HG03280 (cell line): ENCODE results near the gene CCDC28B.
A peak's percentile ranks its signal among the peaks of the same experiment; 100 is the strongest.
"Not testable (repeated sequence)": the region's sequence is repeated elsewhere in the genome, so short reads cannot be mapped to it uniquely, and the experiment has no call there.

Source experiments
- ATAC-seq: cut with Tn5 transposase; IDR thresholded peaks from one replicate; pipeline ENCODE4 v1.9.1; 2021; ENCODE audit warnings: mild to moderate bottlenecking, moderate library complexity; ENCODE audit not compliant: unreplicated experiment

Gene CCDC28B

DNA sequence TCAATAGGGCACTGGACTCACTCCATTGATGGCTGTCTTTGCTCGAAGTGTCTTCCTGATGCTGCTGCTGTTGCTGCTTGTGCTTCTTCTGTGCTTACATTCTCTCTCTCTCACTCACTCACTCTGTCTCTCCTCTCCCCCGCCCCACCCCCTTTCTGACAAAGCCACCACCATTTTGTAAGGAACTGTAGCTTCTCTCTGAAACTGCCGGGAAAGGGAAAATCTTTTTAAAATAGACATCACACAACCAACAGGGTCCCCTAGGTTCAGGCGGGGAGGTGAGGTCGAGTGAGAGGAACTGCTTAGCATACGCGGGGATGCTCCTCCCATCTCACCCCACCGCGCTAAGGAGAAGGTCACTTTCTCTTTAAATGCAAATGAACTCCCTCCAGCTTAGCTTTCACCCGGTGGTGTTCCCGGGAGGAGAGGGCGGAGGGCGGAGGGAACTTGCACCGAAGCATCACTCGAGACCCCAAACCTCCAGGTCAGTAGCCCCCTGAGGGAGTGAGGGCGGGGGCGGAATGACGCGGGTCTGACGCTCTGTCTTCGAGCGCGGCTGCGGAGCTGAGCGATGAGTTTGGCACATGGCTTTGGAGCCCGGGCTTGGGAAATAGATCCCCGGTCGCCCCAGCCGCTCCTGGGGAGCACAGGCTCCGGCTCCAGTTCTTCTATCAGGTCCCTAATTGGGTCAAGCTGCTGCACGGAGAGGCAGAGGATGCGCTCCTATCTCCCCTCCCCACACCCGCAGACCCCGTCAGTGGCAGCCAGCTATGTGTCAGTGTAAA is at the start of gene CCDC28B:
Gene CCDC28B (plus strand): TSS at position 370 of the 785 bp plus-strand sequence. CDS start 1,341 bp downstream, outside the sequence.
- no peak for ATAC-seq

DNA sequence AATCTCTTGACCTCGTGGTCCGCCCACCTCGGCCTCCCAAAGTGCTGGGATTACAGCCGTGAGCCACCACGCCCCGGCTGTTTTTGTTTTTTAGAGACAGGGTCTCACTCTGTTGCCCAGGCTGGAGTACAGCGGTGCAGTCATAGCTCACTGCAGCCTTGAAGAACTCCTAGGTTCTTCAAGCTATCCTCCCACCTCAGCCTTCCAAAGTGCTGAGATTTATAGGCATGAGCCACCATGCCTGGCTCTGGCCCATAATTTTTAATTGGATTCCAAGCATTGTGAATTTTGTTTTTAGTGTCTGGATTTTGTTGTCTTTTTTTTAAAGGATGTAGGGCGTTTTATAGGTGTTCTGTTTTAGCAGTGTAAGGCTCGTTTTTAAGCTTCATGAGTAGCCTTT is 49.5 kb upstream of the CCDC28B start:
- no peak for ATAC-seq

DNA sequence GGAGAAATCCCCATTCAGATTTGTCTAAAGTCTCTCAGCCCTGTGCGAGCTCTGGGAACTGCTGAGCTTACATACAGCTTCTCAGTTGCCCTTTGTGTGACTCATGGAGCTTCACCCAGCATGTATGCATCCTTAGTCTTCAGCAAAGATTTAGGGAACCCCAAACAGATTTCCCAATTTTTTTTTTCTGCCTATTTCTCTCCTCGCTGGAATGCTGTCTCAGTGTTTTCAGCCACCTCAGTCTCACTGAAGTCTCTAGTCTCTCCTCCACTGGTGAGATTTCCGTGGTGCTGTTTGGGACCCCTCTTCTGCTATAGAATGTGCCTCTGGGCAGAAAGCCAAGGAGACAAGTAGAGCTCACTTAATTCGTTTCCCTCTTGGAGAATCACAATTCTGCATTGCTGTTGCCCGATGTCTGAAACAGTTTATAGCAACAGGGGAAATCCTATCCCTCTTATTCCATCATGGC is 49.0 kb upstream of the CCDC28B start:
- no peak for ATAC-seq

DNA sequence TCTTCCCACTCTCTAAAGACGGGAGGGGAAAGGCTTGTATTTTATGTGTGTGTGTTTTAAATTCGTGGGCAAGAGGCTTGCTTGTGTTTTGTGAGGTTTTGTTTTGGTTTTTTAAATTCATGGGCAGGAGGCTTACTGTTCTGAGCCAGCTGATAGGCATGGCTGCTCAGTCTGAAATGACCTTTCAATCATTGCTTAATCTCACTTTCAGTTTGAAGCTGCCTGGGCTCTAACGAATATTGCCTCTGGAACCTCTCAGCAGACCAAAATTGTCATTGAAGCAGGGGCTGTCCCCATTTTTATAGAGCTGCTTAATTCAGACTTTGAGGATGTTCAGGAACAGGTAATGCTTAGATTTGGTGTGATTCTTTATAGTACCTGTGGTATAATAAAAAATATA is 41.2 kb upstream of the CCDC28B start:
- no peak for ATAC-seq

DNA sequence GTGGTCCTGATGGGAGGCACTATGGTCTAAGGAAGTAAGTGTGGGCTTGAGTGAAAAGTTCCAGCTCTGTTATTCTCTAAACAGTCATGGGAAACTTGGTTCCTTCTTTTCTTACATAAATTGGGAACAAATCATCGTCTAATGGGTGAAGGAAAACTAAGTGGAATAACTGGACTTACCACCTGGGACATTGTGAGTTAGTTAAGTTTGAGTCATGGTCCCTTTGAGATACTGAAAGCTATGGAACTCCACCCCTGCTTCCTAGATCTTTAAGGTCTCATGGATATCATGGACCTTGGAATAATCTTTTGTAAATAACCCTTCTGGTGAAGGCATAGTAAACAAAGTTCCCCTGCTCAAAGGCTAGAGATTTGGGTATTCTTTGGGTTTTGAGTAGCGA is 37.0 kb upstream of the CCDC28B start:
- ATAC-seq, result no peak

DNA sequence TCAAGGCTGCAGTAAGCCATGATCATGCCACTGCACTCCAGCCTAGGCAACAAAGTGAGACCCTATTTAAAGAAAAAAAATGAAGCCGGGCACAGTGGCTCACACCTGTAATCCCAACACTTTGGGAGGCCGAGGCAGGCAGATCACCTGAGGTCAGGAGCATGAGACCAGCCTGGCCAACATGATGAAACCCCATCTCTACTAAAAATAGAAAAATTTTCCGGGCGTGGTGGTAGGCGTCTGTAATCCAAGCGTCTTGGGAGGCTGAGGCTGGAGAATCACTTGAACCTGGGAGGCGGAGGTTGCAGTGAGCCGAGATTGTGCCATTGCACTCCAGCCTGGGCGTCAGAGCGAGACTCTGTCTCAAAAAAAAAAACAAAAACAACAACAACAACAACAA is 34.8 kb upstream of the CCDC28B start:
- not testable (repeated sequence) for ATAC-seq

DNA sequence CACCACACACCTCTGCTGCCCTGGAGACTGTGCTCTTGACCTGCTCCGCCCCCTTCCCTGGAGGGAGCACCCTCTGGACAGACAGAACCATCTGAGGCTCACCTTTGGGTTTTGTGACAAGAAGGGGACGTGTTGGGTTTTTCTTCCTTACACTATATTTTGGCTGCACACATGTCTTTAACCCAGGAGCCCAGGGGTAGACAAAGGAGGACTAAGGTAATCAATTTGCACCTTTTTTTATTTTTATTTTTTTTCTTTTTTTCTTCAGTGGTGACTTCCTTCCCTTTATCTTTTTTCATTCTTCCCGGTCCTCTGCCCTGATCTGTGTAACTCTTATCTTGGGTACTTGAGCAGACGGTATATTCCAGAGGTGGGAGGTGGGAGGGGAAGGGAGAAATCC is 29.4 kb upstream of the CCDC28B start:
- no peak for ATAC-seq

DNA sequence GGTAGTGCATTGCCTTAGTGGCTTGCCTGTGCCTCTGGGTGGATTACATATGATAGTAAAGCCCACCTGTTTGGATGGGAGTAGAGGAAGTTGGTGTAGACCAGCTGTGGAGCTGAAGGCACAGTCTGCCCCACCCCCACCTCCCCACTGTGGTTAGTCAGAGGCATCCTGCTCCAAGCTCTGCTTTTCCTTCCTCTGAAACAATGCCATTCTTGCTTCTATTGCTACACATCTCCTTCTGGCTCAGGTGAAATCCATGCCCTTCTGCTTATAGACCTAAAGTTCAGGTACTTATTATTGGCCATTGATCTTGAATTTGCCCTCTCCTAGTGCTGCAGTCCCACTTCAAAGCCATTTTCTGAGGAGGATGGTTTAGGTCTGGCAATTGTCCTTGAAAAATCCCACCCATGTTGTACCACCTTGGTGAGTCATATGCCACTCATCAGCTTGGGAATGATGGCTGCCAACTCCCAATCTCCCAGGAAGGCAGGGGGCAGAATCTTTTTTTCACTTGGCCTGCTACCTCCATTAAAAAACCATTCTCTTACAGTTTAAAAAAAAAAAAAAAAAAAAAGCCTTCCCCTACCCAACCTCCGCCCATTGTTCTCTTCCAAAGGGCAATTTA is 27.7 kb upstream of the CCDC28B start:
- no peak for ATAC-seq

DNA sequence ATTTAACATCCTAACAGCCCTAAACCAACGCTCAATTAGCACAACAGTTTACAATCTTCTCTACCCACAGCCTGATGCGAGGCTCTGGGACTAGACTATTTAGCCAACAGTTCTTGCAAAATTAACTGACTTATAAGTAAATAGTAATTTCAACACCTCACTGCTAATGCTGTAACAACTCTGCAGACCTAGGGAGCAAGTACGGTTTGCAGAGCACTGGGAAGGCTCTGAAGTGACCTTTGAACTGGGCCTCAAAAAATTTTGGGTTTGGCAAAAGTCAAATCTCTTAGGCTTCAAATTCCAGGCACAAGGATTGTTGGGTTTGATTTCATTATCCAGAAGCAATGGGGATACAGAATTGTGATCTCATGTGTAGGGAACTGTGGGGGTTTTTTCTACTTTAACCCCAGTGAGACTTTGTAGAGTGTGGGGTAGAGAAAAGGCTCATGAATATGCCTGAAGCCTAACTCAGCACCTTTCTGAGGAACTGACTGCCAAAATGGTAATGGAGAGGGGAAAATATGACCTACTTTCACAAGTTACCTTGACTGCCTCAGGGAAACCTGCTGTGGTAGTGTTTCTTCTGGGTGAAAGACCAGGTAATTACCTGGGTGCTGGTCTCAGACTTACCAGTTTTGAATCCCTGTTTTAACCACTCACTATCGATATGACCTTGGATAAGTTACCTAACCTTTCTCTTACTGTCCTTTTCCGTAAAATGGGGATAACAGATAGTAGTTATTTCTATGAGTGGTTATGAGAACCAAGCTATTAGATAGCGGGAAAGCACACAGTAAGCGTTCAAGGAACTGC is 21.8 kb upstream of the CCDC28B start:
- no peak for ATAC-seq

DNA sequence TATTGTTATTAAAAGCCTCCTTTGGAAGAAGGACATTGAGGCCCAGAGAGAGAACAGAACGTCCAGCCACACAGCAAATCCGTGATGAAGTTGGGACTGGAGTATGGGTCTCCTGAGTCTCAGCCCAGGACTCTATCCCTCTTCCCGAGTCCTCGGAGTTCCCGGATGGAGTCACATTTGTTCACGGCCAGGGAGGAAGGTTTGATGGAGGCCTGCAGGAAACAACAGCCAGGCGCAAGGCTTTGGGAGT is 21.3 kb upstream of the CCDC28B start:
- peak; percentile 1 for ATAC-seq

DNA sequence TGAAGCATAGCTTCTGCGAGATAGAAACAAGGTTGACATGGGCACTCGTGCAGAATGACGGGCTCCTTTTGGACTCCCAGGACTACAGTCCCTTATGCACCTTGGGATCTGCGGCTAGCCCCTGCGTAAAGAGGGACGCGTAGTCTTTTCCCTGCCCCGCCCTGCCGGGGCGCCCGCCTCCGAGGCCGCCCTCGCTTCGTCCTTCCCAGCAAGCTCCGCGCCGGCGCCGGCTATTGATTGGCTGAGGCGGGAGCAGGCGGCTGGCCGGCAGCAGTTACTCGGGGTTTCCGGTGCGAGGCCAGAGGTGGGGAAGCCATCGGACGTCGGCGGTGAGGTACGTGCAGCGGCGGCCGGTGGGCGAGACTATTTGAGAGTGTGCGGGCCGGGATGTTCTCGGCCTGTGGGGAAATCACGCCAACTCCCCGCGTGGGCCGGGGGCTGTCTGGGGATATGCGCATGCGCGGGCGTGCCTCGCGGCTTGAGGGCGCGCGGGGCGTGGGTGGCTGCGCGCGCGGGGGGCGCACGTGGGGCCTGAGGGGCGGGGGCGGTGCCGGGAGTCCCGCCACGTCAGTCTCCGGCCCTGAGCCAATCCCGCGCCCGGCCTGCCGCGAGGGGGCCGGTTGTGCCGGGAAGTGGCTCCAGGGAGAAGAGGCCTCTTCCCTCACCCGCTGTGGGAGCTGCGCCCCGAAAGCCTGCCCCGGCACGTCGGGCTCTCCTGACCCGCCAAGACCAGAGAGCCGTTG is 20.8 kb upstream of the CCDC28B start, which contains the start of gene TXLNA:
Gene TXLNA (plus strand): TSS at position 233 of the 743 bp plus-strand sequence. CDS start 671 bp downstream, outside the sequence.
- ATAC-seq, result peak; percentile 88

DNA sequence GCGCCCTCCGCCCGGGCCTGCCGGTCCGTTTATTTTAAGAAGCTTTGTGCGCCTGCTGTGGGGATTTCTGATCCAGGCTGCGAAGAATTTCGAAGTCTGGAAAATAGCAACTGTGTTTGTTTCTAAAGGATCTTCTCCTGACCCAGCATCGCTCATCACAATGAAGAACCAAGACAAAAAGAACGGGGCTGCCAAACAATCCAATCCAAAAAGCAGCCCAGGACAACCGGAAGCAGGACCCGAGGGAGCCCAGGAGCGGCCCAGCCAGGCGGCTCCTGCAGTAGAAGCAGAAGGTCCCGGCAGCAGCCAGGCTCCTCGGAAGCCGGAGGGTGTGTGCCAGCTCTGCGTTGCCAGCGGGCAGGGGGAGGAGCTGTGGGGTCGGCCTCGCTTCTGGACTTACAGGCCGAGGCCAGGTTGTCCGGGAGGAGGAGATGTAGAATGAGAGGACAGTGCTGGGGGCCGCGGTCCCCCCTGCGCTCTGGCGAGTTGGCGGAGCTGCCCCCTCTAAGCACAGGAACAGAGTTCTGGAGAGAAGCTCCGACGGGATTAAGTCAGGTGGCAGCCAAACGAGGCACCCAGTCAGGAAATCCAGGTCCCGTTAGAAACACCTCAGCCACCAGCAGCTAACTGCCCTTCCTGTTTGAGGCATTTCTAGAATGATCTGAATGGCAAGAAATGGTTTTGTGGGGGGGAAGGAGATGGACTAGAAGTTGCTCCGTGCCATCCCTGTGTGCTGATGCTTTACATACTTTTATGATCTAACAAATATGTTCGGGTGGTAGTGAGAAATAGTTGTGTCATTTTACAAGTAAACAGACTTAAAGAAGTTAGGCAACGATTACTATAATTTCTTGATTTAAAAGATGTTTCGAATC is 20.0 kb upstream of the CCDC28B start:
- no peak for ATAC-seq

DNA sequence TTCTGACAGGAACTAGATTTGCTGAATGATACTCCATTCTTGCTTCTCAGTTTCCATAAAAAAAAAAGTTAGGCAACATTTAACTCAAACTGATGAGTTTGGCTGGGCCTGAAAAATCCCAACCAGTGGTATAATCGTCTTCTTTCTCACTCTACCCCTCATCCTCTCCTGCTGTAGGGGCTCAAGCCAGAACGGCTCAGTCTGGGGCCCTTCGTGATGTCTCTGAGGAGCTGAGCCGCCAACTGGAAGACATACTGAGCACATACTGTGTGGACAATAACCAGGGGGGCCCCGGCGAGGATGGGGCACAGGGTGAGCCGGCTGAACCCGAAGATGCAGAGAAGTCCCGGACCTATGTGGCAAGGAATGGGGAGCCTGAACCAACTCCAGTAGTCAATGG is 19.3 kb upstream of the CCDC28B start:
- no peak for ATAC-seq

DNA sequence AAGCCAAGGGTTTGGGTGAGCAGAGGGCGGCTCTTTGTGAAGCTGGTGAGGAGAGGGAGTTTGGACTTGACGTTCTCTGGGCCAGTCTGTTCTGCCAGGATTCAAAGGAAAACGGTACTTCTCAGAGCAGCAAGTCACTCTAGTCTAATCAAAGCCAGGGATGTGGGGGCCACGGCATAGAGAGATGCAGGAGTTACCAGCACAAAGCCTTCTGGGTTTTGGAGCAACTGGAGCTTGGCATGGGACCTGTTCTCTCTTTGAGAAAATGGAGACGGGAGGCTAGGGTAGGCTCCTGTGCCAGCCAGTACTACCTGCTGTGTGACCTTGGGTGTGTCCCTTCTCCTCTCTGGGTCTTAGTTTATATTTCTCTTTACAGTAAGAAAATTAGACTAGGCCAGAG is 18.8 kb upstream of the CCDC28B start:
- ATAC-seq, result no peak

DNA sequence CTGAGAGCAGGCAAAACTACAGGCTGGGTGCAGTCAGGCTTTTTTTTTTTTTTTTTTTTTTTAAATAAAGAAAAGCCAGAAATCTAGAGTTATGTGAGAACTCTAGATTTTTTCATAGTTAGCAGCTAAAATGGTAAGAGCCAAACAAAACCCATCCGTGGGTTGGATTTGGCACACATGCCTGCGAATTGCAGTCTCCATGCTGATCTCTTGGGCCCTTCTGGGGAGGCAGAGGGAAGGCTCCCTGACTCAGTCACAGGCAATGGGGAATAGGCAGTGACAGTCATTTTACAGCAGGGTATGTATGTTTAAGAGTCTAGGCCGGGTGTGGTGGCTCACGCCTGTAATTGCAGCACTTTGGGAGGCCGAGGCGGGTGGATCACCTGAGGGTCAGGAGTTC is 18.3 kb upstream of the CCDC28B start:
- no peak for ATAC-seq

DNA sequence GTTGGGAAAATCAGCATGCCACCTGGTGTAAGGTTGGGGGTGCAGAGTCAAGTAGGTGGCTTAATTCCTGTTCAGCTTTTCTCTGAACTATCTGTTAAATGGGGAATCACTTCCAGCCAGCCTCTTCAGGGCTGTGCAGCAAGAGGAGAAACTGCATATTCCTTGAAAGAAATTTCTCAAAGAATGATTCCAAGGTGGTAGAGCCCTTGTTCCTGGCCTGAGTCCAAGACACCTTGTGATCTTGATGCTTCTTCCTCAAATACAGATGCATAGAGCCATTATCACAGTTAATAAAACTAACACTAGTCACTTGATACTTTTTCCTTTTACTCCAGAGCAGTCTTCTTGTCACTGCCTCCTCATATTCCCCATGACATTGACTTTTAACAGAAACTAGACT is 15.7 kb upstream of the CCDC28B start:
- ATAC-seq, result no peak

DNA sequence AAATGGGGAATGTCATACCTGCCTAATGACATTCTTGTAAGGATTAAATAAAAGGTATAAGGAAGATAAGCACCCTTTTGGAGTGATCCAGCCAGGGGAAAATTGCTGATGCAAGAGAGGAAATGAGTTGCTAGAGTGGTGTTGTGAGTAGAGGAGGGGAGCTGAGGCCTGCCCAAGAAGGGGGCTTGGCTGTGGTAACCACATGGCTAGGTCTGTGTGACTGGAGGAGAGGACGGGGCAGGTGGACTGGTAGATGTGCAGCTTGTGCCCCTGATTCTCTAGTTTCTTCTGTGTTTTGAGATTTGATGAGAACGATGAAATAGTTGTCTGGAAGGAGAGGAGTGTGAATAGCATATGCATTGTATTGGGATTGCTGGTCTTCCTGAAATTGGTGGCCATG is 14.3 kb upstream of the CCDC28B start:
- ATAC-seq, result no peak

DNA sequence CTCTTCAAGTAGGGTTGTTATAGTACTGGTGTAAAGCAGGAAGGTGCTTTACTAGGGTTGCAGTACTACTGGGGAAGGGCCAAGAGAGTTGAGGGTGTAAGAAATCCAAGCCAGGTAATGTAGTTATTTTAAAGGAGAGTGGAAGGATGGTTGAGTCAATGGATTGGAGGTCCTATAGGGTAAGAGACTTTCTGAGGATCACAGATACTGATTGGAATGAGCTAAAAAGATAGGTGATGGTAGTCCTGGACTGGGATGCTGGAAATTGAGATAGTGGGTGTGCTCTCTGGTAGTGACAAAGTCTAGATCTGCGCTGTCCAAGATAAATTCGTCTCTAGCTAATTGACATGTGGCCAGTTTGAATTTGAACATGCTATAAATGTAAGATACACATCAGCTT is 13.9 kb upstream of the CCDC28B start:
- no peak for ATAC-seq

DNA sequence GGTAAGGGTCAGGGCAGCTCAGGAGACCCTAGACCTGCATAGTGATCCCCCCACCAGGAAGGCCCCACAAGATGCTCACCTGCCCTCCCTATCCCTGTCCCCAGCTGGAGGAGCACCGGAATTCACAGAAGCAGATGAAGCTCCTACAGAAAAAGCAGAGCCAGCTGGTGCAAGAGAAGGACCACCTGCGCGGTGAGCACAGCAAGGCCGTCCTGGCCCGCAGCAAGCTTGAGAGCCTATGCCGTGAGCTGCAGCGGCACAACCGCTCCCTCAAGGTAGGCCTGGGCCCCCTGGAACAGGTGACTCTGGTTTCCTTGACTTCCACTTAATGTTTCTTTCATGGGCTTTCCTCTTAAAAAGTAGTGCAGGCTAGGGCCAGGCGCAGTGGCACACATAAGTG is 12.5 kb upstream of the CCDC28B start:
- ATAC-seq, result no peak
